Stimulated activated naive CD4-positive, alpha-beta T cell treated with Interleukin-2 at 50 U/mL for 16 hours (primary cell): ENCODE measurements around the gene SRRM2.

Experiments used
- DNase-seq: peaks from one replicate; lab custom pipeline; 2025; lab: John Stamatoyannopoulos, UW

Gene SRRM2

DNA sequence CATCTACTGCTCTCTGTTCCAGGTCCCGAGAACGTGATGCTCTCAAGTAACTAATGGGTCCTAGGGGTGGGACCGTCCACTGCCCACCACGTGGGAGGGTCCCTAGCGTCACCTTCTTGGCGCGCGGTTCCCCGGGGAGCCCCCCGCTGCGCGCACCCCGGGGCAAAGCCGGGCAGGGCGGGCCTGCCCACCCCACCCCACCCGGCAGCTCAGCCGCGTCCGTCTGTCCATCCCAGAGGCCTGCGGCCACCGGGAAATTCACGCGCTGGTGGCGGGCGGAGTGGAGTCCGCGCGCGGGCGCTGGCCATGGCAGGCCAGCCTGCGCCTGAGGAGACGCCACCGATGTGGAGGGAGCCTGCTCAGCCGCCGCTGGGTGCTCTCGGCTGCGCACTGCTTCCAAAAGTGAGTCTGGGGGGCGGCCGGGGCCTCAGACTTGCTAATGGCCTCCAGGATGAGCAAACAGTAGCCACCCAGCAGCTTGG, 46.3 kb downstream of the SRRM2 start:
- DNase-seq = no peak

DNA sequence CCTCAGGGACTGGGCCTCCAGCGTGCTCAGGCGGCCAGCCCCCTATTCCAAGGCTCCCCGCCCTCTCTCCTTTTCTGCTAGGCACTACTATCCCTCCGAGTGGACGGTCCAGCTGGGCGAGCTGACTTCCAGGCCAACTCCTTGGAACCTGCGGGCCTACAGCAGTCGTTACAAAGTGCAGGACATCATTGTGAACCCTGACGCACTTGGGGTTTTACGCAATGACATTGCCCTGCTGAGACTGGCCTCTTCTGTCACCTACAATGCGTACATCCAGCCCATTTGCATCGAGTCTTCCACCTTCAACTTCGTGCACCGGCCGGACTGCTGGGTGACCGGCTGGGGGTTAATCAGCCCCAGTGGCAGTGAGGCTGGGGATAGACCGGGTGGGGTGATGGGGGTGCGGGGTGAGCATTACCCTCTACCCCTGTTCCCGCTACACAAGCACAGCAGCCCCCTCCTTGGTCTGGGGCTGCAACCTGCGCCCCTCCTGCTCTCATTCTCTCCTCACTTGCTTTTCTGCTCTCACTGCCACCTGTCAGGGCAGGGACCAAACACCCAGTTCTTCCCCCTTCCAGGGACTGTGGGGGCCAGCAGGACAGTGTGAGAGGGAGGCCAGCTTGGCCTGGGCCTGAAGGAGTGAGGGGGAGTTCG, 46.9 kb downstream of the SRRM2 start:
- DNase-seq = no peak

DNA sequence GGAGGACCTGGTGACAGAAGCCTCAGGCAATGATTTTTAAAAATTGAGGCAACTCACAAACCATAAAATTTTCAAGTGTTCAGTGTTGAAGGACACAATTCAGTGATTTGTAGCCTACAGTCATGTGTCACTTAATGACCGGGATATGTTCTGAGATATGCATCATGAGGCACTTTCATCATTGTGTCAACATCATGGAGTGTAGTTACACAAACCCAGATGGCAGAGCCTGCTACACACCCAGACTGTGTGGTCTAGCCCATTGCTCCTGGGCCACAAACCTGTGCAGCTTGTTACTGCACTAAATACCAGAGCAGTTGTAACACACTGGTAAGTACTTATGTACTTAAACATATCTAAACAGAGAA, 47.4 kb downstream of the SRRM2 start:
- no peak for DNase-seq

DNA sequence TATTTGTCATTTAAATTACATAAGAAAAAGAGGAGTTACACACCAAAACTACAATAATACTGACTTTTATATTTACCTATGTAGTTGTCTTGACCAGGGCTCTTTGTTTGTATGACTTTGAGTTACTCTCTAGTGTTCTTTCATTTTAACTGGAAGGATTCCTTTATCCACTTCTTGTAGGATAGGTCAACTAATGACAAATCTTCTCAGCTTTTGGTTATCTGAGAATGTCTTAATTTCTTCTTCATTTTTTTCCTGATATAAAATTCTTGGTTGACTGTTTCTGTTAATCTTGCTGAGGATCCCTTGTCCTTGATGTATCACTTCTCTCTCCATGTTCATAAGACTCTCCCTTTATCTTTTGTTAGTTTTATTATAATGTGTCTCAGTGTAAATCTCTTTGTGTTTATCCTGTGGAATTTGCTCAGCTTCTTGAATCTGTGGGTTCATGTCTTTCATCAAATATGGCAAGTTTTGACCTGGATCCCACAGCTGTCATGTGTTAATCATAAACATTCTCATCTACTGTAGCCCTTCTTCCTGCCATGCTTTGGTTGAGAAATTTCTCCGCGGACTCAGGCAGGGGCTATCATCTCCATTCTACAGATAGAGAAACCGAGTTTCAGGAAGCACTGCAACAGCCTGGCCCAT, 51.2 kb downstream of the SRRM2 start:
- DNase-seq = no peak

DNA sequence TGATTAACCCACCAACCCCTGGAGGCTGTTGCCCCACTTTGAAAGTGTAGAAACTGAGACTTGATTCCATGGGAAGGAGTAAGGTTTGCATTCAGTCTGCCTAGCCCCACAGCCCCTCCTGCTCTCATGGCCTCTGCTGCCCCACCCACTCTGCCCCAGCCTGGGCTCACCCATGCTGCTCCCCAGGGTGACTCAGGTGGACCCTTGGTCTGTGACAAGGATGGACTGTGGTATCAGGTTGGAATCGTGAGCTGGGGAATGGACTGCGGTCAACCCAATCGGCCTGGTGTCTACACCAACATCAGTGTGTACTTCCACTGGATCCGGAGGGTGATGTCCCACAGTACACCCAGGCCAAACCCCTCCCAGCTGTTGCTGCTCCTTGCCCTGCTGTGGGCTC, 52.3 kb downstream of the SRRM2 start:
- no peak for DNase-seq

DNA sequence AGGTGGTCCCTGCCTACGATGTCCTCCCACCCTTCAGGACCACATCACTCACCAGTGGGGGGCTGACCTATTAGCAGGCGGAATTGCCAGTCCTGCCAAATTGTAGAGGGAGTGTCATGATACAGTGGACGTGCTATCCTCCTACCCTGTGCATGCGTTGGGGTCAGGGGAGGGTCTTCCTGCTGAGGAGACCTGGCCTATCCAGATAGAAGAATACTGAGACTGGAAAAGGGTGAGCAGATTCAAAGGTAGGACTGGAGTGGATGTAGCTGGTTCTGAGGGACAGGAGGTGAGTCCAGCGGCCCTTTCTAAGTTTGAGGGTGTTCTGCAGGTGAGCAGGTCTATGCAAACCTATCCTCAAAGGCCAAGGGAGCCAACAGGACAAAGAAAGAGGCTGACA, 53.8 kb downstream of the SRRM2 start:
- no peak for DNase-seq

DNA sequence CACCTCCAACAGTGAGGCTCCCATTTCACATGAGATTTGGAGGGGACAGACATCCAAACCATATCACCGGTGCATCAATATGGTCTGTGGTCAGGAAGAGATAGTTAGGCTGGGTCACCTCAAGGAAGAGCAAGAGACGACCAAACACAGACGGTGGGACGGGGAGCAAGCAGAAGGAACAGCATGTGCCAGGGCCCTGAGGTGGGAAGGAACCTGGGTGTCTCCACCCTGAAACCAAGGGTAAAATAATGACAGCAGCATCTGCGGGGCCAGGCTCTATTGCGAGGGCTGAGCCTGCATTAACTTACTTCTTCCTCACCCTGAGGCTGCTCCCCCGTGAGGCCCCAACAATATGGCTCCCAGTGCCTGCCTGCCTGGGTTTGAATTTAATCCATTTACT, 55.7 kb downstream of the SRRM2 start:
- DNase-seq = no peak

DNA sequence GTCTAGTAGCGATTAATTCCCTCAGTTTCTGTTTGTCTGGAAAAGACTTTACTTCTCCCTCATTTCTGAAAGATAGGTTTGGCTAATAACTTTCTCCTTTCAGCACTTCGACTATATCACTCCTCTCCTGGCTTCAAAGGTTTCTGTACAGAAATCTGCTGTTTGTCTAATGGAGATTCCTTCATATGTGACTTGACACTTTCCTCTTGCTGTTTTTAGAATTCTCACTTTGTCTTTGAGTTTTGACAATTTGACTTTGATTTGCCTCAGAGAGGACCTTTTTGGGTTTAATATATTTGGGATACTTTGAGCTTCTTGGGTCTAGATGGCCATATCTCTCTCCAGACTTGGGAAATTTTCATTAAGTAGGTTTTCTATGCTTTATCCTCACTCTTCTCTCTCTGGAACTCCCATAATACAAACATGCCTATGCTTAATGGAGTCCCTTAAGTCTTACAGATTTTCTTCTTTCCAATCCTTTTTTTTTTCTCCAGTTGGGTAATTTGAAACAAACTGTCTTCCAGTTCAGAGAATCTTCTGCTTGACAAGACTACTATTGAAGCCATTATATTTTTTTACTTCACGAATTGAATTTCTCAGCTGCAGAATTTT, 56.8 kb downstream of the SRRM2 start:
- no peak for DNase-seq

DNA sequence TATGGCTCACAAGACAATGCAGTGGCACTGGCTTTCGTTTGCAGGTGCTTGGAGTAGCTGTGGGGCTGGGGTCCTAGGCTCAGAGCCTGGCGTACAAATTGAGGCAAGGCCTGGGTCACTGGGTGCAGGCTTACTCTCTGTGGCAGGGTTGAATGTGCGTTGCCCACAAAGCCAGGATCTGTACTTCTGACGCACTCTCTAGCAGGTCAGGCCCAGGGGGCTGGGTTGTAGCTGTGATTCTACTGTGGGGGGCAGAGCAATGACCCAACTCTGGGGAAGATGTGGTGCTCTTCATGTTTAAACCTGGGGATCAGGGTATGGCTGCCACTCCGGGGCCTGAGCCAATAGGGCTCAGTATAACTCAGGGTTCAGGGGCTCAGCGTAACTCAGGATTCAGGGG, 58.2 kb downstream of the SRRM2 start:
- no peak for DNase-seq

DNA sequence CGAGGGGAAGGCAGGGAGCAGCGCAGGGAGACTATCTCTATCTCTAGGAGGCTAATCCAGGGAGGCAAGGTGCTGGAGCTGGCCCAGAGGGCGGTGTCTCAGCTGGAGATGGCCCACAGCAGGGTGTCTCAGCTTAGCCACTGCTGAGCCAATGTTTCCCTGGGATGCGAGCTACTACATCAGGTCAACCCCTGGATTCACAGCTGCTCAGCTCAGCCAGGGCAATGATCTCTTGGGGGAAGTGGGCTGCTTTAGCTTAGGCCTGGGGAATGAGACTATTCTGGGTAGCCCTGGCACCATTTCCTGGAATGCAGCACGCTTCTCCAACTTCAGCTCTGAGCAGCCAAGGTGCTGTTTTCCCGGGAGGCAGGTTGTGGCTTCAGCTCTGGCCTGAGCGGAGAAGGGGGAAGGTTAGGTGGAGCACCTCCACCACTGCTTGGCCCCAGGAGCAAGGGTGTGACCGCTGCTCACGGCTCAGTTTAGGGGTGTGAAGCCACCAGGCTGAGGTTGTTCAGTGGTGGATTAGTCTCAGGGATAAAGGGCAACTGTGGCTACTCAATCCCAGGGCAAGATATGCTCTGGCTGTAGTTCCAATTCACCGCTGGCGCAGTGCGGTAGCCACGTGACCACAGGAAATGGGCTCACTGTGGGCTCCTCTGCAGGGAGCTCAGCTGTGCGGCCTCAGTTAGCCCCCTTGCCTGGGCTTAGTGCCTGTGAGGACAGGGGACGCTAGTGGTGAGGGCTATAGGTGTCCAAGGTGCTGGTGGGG, 59.4 kb downstream of the SRRM2 start:
- DNase-seq = no peak

DNA sequence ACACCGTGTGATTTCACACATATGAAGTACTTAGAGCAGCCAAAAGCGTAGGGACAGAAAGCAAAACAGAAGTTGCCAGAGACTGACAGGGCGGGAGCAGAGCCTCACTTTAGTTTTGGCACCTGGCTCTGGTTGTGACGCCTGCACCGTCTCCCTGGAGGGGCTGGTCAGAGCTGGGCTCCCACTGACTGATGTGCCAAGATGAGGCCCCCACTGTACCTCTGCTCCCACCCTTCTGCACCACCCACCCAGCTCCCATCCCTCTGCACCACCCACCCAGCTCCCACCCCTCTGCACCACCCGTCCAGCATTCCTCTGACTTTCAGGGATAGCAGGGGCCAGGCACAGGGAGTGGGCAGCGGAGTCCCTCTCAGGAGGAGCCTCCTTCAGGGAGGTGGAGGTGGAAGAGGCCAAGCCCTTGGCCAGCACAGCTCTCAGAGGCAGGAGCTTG, 61.4 kb downstream of the SRRM2 start:
- no peak for DNase-seq

DNA sequence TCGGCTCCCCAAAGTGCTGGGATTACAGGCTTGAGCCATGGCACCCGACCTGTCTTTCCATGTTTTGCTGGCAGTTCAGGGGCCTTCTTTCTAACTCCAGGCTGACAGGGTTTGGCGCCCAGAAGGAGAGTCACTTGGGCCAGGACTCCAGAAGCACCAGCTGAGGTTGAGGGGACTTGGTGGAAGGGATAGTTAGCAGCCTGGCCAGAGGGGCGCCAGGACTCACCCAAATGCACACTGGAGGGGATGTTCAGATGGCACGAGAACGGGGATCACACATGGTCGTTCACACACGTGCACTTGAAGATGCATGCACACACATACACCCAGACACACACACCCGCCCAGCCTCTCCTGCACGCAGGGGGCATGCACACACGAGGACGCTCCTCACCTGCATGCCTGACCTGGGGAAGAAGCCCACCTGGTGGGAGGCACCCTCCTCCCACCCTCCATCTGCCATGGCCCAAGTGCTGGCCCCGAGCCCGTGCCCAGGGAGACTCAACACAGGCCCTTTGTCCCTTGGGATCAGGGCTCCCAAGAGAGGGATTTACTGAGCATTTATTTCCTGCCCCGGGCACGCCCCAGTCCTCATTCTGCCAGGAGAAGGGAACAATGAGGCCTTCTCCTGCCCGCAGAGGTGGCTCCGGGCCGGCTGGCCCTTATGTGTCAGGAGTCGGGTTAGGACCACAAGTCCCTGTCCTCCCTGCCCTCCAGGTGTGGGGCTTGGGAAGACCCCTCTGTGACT, 62.3 kb downstream of the SRRM2 start:
- DNase-seq = no peak

DNA sequence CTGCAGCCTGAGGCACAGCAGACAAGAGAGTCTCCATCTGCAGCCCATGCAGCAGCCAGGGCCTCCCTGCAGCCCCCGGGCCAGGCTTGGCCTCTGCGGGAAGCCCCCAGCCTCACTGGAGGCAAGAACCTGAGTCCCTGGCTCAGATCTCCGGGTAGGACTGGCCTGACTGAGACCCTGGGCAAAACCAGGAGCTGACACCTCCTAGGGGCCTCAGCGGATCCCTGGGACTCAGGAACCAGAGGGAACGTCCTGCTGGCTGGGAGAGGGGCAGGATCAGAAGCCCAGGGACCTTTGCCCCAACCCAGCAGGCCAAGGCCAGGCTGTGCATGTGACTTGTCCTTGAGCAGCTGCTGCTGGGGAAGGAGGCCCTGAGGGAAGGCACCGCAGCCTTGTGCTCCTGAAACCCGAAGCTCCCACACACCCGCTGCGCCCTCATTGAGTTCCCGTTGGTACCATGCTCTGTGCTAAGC, 62.9 kb downstream of the SRRM2 start:
- DNase-seq = no peak

DNA sequence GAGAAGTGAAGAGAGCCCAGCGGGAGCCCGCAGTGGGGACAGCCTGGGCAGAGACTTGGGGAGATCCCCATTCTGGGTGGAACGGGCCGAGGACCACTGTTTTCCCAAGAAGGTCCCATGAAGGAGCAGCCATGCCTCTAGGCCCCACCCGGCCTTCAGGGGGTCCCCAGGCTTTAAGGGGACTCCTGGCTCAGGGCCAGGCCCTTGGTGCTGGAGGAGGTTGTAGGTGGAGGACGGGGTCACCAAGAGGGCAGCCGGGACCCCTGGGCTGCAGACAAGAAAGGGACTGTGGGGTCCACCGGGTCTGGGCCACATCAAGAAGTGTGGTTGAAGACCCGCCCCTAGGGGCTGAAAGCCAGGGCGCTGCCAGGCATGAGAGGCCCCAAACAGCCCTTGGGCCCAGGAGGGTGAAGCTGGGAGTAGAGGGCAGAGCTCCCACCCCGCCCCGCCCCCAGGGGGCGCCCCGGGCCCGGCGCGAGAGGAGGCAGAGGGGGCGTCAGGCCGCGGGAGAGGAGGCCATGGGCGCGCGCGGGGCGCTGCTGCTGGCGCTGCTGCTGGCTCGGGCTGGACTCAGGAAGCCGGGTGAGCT, 64.4 kb downstream of the SRRM2 start, which contains the start of gene PRSS21:
PRSS21 (plus strand) TSS at position 487 of the 589 bp plus-strand sequence; CDS start at position 519, 32 bp downstream.
- DNase-seq = no peak

DNA sequence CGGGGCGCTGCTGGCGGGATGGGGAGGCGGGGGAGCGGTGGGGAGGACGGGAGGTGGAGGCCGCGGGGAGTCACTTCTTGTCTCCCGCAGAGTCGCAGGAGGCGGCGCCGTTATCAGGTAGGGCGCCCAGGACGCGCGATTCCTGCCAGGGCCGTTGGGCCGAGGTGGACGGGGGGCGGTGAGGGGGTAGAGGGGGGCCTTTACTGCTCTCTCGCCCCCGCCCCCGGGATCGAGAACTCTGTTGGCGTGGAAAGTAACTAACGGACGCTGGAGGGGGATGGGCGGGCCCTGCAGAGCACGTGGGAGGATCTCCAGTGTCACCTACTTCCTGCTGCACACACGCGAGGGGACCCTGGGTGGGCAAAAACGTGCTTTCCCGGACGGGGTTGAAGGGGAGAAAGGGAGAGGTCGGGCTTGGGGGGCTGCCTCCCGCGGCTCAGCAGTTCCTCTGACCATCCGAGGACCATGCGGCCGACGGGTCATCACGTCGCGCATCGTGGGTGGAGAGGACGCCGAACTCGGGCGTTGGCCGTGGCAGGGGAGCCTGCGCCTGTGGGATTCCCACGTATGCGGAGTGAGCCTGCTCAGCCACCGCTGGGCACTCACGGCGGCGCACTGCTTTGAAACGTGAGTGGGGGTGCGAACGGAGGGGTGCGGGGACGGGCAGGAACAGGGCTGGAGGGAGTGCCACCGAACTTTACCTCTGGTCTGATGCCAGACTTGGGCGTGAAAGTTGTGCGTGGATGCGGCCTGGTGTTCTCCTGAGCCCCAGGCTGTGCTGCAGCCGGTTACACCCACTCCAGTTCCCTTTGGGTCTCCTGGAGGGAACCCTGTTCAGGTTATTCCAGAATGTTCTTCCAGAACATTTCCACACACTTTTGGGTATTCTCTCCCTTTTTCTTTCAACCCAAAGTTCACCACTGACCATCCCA, 65.2 kb downstream of the SRRM2 start:
- DNase-seq = no peak

DNA sequence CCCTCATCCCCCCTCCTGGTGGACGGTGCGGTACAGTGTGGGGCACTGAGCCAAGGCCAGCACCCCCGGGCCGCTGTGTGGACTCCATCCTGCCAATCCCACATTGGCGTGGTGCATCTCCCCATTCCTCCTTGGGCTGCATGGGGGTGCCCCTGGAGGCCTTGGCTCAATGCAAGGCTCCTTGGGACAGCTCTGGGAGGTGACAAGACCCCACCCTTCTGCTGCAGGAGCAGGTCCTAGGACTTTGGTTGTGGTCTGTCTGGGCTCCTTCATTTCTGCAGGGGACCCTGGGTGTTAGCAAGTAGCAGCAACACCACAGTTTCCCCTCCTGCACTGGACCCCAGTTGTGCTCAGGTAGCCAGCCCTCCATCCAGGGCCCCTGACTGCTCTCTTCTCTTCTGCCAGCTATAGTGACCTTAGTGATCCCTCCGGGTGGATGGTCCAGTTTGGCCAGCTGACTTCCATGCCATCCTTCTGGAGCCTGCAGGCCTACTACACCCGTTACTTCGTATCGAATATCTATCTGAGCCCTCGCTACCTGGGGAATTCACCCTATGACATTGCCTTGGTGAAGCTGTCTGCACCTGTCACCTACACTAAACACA, 65.9 kb downstream of the SRRM2 start:
- no peak for DNase-seq

DNA sequence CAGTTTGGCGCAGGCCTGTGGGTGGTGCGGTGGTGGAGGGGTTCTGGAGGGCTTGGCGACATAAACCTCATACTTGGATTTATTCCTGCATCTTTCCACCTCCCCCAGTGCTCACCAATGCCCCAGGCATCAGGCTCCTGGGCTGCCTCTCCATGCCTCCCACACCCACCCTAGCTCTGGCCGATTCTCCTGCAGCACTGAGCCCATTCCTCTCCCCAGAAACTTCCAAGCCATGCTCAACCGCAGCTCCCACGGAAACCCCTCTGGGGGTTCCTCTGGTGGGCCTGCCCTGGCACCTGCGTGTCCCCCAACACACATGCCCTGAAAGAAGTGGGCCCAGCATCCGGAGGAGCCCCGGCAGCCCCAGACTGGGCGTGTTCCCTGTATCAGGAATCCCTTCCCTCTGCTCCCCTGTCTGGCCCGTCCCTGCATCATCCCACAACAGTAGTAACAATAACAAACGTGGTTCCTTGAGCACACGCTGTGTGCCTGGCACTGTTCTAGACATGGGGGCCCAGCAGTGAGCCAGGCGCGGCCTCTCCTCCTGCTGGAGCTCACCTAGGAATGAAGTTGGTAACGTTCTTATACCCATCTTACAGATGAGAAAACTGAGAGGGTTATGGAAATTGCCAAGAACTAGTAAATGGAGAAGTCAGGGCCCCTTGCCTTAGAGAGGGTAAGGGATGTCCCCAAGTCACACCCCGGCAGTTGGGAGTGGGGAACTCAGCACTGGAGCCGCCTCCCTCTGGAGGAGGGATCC, 66.9 kb downstream of the SRRM2 start:
- DNase-seq = no peak

DNA sequence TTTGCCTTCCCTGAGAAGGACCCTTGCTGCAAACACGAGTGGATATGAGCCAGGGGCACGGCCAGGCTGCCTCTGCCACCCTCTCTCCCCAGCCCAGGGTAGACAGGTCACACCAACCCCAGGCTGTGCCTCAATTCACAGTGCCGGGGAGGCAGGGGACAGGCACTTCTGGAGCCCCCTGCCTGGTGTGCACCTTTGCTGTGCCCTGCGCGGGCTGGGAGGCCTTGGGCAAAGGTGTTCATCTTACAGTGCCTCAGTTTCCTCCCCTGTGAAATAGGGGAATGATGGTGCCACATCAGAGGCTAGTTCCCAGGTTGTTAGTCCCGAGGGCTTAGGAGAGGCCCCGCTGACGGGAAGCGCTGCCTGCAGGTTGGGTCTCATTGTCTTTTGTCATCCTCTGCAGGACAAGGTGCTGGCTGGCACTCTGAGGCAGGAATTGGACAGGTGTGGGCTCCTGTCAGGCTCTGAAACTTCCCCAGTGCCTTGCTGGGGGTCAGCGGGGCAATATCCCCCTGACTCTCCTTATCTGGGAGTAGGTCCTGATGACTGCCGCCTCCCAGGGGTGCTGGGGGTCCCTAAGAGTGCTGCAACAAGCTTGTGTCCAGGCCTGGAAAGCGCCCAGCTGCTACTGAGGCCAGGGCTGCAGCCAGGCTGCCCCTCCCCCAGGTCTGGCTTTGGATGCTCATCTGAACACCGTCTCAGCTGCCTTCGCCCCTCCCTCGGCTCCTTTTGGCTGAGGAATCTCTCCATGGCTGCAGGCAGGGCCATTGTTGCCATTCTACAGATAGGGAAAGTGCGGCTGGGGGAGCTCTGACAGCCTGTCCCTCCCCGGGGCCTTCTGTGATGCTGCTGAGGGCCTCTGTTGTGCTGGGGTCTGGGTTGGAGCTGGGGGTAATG, 67.7 kb downstream of the SRRM2 start:
- DNase-seq = no peak
